Measurements from ENCODE around the gene TMEM143.
"Not testable (repeated sequence)": the region's sequence is repeated elsewhere in the genome, so short reads cannot be mapped to it uniquely, and the experiment has no call there.

TMEM143 gene

GRCh38 chr19:48394331-48395169 is 30.8 kb upstream of the TMEM143 start:
- Mint-ChIP-seq H3K9me3 (peaks cover 2% of the 10 kb centered on the region), H3K27me3 (ENCODE audit: low read depth) (peaks cover 65% of the 10 kb centered on the region), H3K4me1 (ENCODE audit: low read depth) (peaks cover 28% of the 10 kb centered on the region), H3K36me3 (ENCODE audit: low read depth) (peaks cover 11% of the 10 kb centered on the region), H3K4me3 (no peak overlapping the region), H3K27ac (peak overlapping the region; percentile 49)

DNA sequence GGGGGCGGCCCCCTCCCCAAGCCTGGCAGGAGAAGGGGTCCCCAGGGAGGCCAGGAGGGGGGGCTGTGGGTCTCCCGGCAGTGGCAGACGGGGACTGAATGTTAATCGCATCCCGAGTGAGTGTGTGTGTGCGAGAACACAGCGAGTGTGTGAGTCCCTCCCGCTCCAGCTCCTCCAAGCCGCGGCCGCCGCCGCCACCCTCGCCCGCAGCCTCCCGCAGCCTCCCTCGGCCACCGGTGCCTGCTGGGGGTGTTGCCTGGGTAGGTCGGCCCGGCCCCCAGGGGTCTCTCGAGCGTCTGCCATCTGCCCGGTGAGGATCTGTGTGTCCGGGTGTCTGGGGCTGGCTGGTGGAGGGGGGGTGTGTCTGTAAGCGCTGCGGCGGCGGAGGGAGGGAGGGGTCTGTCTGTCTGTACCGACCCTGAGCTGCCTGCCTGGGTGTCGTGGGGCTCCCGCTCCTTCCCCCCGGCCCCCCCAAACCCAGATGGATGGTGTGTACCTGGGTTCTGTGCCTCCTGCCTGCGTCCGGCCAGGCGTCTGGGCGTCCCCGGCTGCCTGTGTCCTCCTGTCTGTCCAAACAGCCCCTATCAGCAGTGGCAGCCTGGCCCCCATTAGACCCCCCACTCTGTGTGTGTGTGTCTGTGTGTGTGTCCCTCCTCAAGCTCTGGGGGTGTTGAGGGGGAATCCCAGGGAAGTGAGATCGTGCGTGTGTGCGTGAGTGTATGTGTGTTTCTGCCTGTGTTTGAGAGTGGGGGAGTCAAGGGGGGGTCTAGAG is 30.0 kb upstream of the TMEM143 start, which contains the start of gene GRIN2D:
Gene GRIN2D, plus strand, starts transcription at position 110 of the 772 bp plus-strand sequence. CDS start 4,725 bp downstream, outside the sequence.
- H3K4me3 Mint-ChIP-seq, result peak within 1 kb of the TSS; percentile 48
- peaks cover 57% of the 10 kb centered on the region for H3K27me3 Mint-ChIP-seq (ENCODE audit: low read depth)
- no peaks in the 10 kb centered on the region for H3K9me3 Mint-ChIP-seq
- H3K36me3 Mint-ChIP-seq (ENCODE audit: low read depth), result peaks cover 11% of the 10 kb centered on the region
- H3K4me1 Mint-ChIP-seq (ENCODE audit: low read depth), result peaks cover 22% of the 10 kb centered on the region
- no peak within 1 kb of the TSS for H3K27ac Mint-ChIP-seq

DNA sequence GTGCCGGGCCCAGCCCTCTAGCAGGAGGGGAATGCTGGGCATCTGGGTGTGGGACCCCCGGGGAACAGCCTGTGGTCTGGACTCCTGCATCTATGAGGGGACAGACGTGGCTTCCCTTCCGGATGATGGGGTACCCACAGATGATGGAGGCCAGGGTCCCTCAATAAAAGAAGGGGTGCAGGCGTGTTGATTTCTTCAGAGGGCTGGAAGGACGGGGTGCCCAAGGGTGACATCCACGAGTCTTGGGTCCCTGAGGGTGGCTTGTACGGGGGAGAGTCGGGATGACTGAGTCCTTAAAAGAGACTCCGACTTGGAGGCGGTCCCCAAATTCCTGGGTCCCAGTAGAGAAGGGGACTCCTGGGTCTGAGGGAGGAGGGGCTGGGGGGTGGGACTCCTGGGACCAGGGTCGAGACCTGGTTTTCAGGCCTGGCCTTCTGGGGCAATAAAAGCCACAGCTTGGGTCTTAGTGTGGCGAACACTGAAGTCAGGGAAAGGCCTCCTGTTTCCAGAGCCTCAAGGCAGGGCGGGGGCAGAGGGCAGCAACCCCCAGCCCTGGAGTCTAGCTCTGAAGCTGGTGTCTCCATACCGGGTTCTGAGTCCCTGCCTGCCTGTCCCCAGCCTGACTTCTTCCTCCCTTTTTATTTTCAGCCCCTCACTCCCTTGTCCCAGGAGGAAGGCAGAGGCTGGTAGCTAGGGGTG is 29.3 kb upstream of the TMEM143 start:
- Mint-ChIP-seq H3K4me3 (peak overlapping the region; percentile 48), H3K36me3 (ENCODE audit: low read depth) (peaks cover 15% of the 10 kb centered on the region), H3K9me3 (no peaks in the 10 kb centered on the region), H3K27ac (no peak overlapping the region), H3K27me3 (ENCODE audit: low read depth) (peaks cover 55% of the 10 kb centered on the region), H3K4me1 (ENCODE audit: low read depth) (peaks cover 23% of the 10 kb centered on the region)

- Mint-ChIP-seq H3K4me3 (peak overlapping the region; percentile 97), H3K27me3 (ENCODE audit: low read depth) (peaks cover 45% of the 10 kb centered on the region), H3K36me3 (ENCODE audit: low read depth) (peaks cover 12% of the 10 kb centered on the region), H3K4me1 (ENCODE audit: low read depth) (peaks cover 14% of the 10 kb centered on the region)
- not testable (repeated sequence) for H3K9me3 Mint-ChIP-seq, H3K27ac Mint-ChIP-seq
Measured at GRCh38 chr19:48392006-48392344, 28.2 kb upstream of the TMEM143 start.

- Mint-ChIP-seq H3K36me3 (ENCODE audit: low read depth) (peaks cover 12% of the 10 kb centered on the region), H3K4me3 (peak within 1 kb of the TSS; percentile 97), H3K9me3 (no peaks in the 10 kb centered on the region), H3K4me1 (ENCODE audit: low read depth) (peaks cover 14% of the 10 kb centered on the region), H3K27me3 (ENCODE audit: low read depth) (peaks cover 38% of the 10 kb centered on the region), H3K27ac (peak within 1 kb of the TSS; percentile 94)
Measured at GRCh38 chr19:48391100-48392005, 27.6 kb upstream of the TMEM143 start, which contains the start of gene KDELR1. Gene KDELR1 (minus strand): TSS chr19:48391551. CDS start chr19:48391358, 193 bp downstream.

DNA sequence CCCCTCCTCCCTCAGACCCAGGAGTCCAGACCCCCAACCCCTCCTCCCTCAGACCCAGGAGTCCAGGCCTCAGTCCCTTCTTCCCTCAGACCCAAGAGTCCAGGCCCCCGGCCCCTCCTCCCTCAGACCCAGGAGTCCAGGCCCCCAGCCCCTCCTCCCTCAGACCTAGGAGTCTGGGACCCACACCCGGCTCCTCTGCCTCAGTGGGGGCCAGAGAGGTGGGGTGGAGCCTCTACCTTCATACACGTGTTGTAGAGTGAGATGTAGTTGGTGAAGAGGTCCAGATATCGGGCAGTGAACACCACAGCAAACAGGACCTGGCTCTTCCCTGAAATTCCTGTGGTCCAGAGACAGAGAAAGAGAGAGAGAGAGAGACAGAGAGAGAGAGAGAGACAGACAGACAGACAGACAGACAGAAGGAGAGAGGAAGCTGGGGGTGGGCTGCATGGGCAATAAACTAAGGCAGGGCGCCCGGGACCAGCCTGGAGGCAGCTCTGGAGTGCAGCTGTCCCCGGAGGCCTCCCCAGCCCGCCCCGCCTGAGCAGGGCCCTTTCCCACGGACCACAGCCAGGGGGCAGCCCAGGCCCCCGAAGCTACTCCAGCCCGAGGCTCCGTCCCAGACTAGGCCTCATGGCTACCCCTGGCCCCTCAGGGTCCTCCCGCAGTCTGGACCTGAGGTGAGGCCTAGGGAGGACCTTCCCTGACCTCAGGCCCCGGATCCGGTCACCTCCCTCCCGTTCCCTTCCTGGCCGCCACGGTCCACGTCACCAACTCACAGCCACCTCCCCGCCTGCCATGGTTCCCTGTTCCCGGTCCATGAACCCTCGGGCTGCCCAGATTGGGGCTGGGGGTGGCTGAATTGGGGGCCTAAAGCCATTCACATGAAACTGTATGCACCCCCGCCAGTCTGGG is 26.7 kb upstream of the TMEM143 start:
- H3K9me3 Mint-ChIP-seq, result no peaks in the 10 kb centered on the region
- H3K4me3 Mint-ChIP-seq, result peak overlapping the region; percentile 97
- H3K27me3 Mint-ChIP-seq (ENCODE audit: low read depth), result peaks cover 29% of the 10 kb centered on the region
- H3K36me3 Mint-ChIP-seq (ENCODE audit: low read depth), result peaks cover 16% of the 10 kb centered on the region
- H3K27ac Mint-ChIP-seq, result peak overlapping the region; percentile 94
- H3K4me1 Mint-ChIP-seq (ENCODE audit: low read depth), result peaks cover 14% of the 10 kb centered on the region

DNA sequence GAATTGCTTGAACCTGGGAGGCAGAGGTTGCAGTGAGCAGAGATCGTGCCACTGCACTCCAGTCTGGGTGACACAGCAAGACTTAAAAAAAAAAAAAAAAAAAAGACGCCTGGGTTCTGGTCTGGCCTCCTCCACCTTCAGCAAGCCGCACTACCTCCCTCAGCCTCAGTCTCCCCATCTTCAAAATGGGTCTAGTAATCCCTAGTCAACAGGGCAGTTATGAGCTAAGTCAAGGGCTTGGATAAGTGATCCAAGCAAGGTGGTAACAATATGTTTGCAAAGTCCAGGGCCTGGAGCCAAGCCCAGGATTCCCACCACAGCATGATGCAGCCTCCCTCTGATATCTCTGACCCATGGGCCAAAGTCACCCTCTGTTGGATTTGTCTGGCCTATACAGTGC is 23.2 kb upstream of the TMEM143 start:
- H3K9me3 Mint-ChIP-seq, result no peaks in the 10 kb centered on the region
- no peak overlapping the region for H3K27ac Mint-ChIP-seq
- H3K27me3 Mint-ChIP-seq (ENCODE audit: low read depth), result peaks cover 4% of the 10 kb centered on the region
- no peak overlapping the region for H3K4me3 Mint-ChIP-seq
- peaks cover 8% of the 10 kb centered on the region for H3K4me1 Mint-ChIP-seq (ENCODE audit: low read depth)
- H3K36me3 Mint-ChIP-seq (ENCODE audit: low read depth), result peaks cover 28% of the 10 kb centered on the region

GRCh38 chr19:48385461-48386087 is 21.8 kb upstream of the TMEM143 start:
- Mint-ChIP-seq H3K36me3 (ENCODE audit: low read depth) (peaks cover 32% of the 10 kb centered on the region), H3K9me3 (no peaks in the 10 kb centered on the region), H3K4me3 (no peak overlapping the region), H3K4me1 (ENCODE audit: low read depth) (peaks cover 5% of the 10 kb centered on the region), H3K27me3 (ENCODE audit: low read depth) (no peaks in the 10 kb centered on the region), H3K27ac (no peak overlapping the region)

GRCh38 chr19:48382286-48382685 is 18.5 kb upstream of the TMEM143 start:
- Mint-ChIP-seq H3K9me3 (no peaks in the 10 kb centered on the region), H3K27me3 (ENCODE audit: low read depth) (no peaks in the 10 kb centered on the region), H3K36me3 (ENCODE audit: low read depth) (peaks cover 23% of the 10 kb centered on the region), H3K27ac (no peak overlapping the region), H3K4me1 (ENCODE audit: low read depth) (no peaks in the 10 kb centered on the region), H3K4me3 (no peak overlapping the region)

DNA sequence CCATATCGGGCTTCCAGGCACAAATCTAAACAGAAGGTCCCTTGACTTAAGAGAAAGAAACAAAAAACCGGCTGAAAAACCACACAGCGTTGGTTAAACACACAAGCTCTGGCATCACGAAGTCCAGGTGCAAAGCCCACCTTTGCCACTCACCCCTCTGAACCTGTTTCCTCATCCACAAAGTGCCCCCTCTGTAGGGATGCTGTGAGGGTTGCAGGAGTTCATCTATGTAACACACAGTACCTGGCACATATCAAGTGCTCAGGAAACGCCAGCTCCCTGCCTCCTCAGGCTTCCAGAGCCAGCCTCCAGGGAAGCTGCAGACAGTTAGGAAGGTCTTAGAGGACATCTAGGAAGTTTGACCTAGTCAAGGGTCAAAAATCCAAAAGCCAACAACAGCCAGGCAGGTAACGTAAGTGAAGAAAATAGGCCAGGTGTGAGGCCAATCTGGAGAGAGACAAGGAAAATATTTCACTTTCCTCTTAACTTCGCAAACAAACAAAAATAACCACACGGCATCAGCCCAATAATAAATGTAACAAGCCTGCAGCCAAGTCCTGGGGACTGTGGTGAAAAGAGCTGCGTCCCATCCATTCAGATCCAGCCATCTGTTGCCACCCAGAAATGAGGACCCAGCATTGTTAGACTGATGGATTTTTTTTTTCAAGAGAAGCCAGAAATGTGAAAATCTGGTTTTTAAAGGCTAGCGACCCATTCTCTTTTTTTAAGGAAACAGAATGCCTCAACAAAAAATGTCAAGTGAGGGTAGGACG is 17.6 kb upstream of the TMEM143 start:
- peaks cover 21% of the 10 kb centered on the region for H3K36me3 Mint-ChIP-seq (ENCODE audit: low read depth)
- no peak overlapping the region for H3K27ac Mint-ChIP-seq
- H3K4me1 Mint-ChIP-seq (ENCODE audit: low read depth), result no peaks in the 10 kb centered on the region
- no peak overlapping the region for H3K4me3 Mint-ChIP-seq
- no peaks in the 10 kb centered on the region for H3K27me3 Mint-ChIP-seq (ENCODE audit: low read depth)
- H3K9me3 Mint-ChIP-seq, result no peaks in the 10 kb centered on the region

GRCh38 chr19:48379058-48379457 is 15.3 kb upstream of the TMEM143 start:
- no peaks in the 10 kb centered on the region for H3K4me1 Mint-ChIP-seq (ENCODE audit: low read depth)
- H3K27ac Mint-ChIP-seq, result no peak overlapping the region
- no peaks in the 10 kb centered on the region for H3K27me3 Mint-ChIP-seq (ENCODE audit: low read depth)
- H3K4me3 Mint-ChIP-seq, result no peak overlapping the region
- no peaks in the 10 kb centered on the region for H3K9me3 Mint-ChIP-seq
- H3K36me3 Mint-ChIP-seq (ENCODE audit: low read depth), result peaks cover 11% of the 10 kb centered on the region

- no peaks in the 10 kb centered on the region for H3K4me1 Mint-ChIP-seq (ENCODE audit: low read depth)
- H3K4me3 Mint-ChIP-seq, result no peak overlapping the region
- H3K27me3 Mint-ChIP-seq (ENCODE audit: low read depth), result no peaks in the 10 kb centered on the region
- no peak overlapping the region for H3K27ac Mint-ChIP-seq
- H3K36me3 Mint-ChIP-seq (ENCODE audit: low read depth), result peaks cover 8% of the 10 kb centered on the region
- H3K9me3 Mint-ChIP-seq, result no peaks in the 10 kb centered on the region
Measured at GRCh38 chr19:48378194-48378570, 14.4 kb upstream of the TMEM143 start.

All from T-helper 1 cell treated with Interleukin-12 subunit alpha and Interleukin-12 subunit beta and Interleukin-4 antibody, amounts not matched to agents 30 μg/mL and 1 μg/mL, for 36 hours (primary cell).